Urinary bladder (tissue), 4 donors: Measurements from ENCODE around the gene SPTLC2. TPM values are rescaled to one million over a fixed set of nuclear protein-coding genes. Genes with fewer than 3 reads are reported as not detected.
A peak's percentile ranks its signal among the peaks of the same experiment; 100 is the strongest.

Experiments
- DNase-seq: peaks from one replicate; pipeline ENCODE4 v3.0.0-alpha.2; 2015; ENCODE audit errors: extremely low spot score
- H3K27ac ChIP-seq: one replicate; pipeline ENCODE4 v1.5.1; 2013; ENCODE audit warnings: low read depth, mild to moderate bottlenecking, moderate library complexity
- H3K36me3 ChIP-seq: one replicate; pipeline ENCODE4 v1.6.1; 2013; ENCODE audit warnings: mild to moderate bottlenecking, moderate library complexity; ENCODE audit not compliant: insufficient read depth
- H3K4me1 ChIP-seq: one replicate; pipeline ENCODE4 v1.6.1; 2013; ENCODE audit warnings: mild to moderate bottlenecking, moderate library complexity; ENCODE audit not compliant: insufficient read depth
- H3K4me3 ChIP-seq: one replicate; pipeline ENCODE4 v1.5.1; 2013; ENCODE audit warnings: low read depth, low read length
- WGBS: extraction: QIAGEN DNeasy Blood & Tissue Kit; methylation state at CpG from one replicate; pipeline ENCODE4 v1.1.7; 2013; 5-methylcytosine and 5-hydroxymethylcytosine counted together
- polyA plus RNA-seq: library from polyadenylated mRNA; stranded (reverse); fragments of 200-250 nt; gene quantifications from one replicate; pipeline ENCODE4 v1.2.3, GENCODE V29; 2013
- total RNA-seq: library from RNA; depleted of rRNA; stranded (reverse); fragments of >200 nt; gene quantifications from one replicate; pipeline ENCODE4 v1.2.3, GENCODE V29; 2014
- donor health status: healthy with polysubstance abuse.
- donor health status: healthy.

SPTLC2 gene
- total and polyA plus RNA-seq, 2 donors = 12.8 to 55.0 TPM

- Histone ChIP-seq H3K36me3 (no peaks in the 10 kb centered on the region), H3K27ac (no peak overlapping the region), H3K4me3 (no peak overlapping the region), H3K4me1 (no peaks in the 10 kb centered on the region)
- WGBS = 62% methylated on average over 1 of the region's 1 CpG
- no peak for DNase-seq
These were observed 3.2 kb downstream of the SPTLC2 start for GRCh38 chr14:77613201-77613600.

DNA sequence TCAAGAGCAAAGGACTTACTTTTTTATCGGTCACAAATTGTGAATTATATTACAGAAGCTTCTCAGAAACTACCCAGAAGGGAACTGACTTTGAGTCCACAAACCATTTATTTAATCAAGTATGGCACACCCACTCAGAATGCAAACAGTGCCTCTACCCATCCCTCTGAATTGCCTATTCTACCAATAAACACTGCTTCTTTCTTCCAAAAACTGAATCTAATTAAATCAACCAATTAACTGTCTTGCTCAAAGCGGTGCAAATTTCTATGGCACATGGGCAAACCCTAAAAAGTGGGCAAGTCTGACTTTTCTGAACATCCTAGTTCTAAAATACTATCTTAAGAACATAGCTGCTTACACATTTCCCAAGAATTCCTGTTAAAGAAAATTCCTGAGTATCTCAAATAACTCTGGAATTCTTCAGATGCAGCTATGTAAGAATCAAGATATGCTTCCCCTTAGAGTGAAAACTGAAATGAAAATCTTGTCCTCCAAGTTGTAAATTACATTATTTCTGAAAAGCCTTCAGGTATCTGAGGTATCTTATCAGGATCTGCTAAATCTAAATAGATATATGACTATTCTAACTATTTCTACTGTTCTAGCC lies 4.3 kb downstream of the SPTLC2 start:
- Histone ChIP-seq H3K36me3 (no peaks in the 10 kb centered on the region), H3K27ac (no peak overlapping the region), H3K4me1 (no peaks in the 10 kb centered on the region), H3K4me3 (no peak overlapping the region)
- DNase-seq = no peak
- 89% methylated on average over 2 of the region's 2 CpGs for WGBS

DNA sequence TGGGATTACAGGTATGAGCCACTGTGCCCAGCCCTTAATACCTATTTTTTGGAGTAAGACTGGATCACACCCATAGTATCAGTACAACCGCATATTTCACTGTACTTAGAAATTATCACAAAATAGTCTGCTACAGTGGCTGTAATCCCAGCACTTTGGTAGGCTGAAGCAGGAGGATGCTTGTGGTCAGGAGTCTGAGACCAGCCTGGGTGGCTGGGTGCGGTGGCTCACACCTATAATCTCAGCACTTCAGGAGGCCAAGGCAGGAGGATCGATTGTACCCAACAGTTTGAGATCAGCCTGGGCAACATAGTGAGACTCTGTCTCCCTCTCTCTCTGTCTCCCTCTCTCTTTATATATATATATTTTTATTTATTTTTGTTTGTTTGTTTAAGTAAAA lies 5.9 kb downstream of the SPTLC2 start:
- WGBS = 74% methylated on average over 3 of the region's 3 CpGs
- H3K4me1 ChIP-seq = no peaks in the 10 kb centered on the region
- H3K36me3 ChIP-seq = no peaks in the 10 kb centered on the region
- DNase-seq = no peak
- H3K27ac ChIP-seq = no peak overlapping the region
- H3K4me3 ChIP-seq = no peak overlapping the region

GRCh38 chr14:77609922-77610321 lies 6.5 kb downstream of the SPTLC2 start:
- no peaks in the 10 kb centered on the region for H3K36me3 ChIP-seq
- H3K27ac ChIP-seq = no peak overlapping the region
- H3K4me3 ChIP-seq = no peak overlapping the region
- 97% methylated on average over 3 of the region's 3 CpGs for WGBS
- no peaks in the 10 kb centered on the region for H3K4me1 ChIP-seq
- DNase-seq = no peak

- H3K4me3 ChIP-seq = no peak overlapping the region
- no peak for DNase-seq
- H3K36me3 ChIP-seq = no peaks in the 10 kb centered on the region
- WGBS = 65% methylated on average over 9 of the region's 9 CpGs
- no peaks in the 10 kb centered on the region for H3K4me1 ChIP-seq
- H3K27ac ChIP-seq = no peak overlapping the region
These were observed 8.6 kb downstream of the SPTLC2 start for GRCh38 chr14:77607741-77608302.

GRCh38 chr14:77605392-77605972 lies 11.0 kb downstream of the SPTLC2 start:
- no peak for DNase-seq
- Histone ChIP-seq H3K36me3 (no peaks in the 10 kb centered on the region), H3K4me1 (no peaks in the 10 kb centered on the region), H3K27ac (no peak overlapping the region), H3K4me3 (no peak overlapping the region)
- WGBS = 44% methylated on average over 3 of the region's 3 CpGs

- DNase-seq = no peak
- 41% methylated on average over 8 of the region's 8 CpGs for WGBS
- Histone ChIP-seq H3K36me3 (no peaks in the 10 kb centered on the region), H3K4me3 (no peak overlapping the region), H3K27ac (no peak overlapping the region), H3K4me1 (peaks cover 1% of the 10 kb centered on the region)
These were observed 12.7 kb downstream of the SPTLC2 start for GRCh38 chr14:77603654-77604255.

- Histone ChIP-seq H3K36me3 (no peaks in the 10 kb centered on the region), H3K4me3 (no peak overlapping the region), H3K4me1 (peaks cover 1% of the 10 kb centered on the region), H3K27ac (no peak overlapping the region)
- 71% methylated on average over 1 of the region's 1 CpG for WGBS
- DNase-seq = no peak
These were observed 13.4 kb downstream of the SPTLC2 start for GRCh38 chr14:77603031-77603430.

DNA sequence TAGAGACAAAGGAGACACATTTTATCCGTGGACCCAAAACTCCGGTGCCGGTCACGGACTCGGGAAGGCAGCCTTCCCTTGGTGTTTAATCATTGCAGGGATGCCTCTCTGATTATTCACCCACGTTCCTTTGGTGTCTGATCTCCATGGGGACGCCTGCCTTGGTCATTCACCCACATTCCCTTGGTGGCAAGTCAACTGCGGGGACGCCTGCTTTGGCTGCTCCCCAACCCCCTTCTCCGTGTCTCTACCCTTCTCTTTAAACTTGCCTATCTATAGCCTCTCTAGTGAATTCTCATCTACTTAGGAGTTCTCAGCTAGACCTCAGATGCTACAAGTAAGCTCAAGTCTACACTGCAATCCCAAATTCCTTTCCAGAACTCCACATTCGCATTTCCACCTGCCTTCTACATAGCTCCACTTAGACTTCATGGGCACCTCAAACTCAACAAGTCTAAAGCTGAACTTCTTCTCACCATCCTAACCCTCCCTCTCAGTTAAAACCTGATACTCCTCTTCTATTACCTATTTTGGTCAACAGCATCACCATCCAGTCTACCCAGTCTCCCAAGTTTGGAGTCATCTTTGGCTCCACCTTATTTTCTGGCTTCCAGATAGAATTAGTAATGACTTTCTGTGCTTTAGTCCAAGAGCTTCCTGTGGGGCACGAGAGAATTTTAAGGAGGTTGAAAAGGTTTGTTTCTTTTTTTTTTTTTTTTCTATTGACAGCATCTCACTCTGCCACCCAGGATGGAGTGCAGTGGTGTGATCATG lies 14.4 kb downstream of the SPTLC2 start:
- Histone ChIP-seq H3K4me1 (peaks cover 1% of the 10 kb centered on the region), H3K4me3 (no peak overlapping the region), H3K27ac (no peak overlapping the region), H3K36me3 (no peaks in the 10 kb centered on the region)
- 92% methylated on average over 12 of the region's 12 CpGs for WGBS
- no peak for DNase-seq

DNA sequence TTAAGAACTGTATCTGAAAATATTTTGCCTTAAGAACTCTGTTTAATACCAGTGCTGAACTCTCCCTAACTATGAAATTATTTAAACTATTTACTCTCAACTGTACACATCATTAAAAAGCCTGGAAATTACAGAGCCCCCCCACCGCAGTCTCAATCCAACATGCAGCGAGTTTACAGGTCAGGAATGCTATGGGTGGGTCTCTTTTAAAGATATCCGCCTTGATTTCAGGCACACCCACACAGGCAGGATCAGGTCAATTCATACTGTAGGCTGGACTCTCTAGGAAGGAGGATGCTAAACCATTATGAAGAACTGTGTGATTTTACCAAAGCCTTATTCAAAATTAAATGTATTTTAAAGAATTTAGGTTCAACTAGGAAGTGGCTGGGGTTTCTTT lies 16.5 kb downstream of the SPTLC2 start:
- DNase-seq = no peak
- Histone ChIP-seq H3K4me3 (no peak overlapping the region), H3K36me3 (peaks cover 2% of the 10 kb centered on the region), H3K4me1 (peaks cover 1% of the 10 kb centered on the region), H3K27ac (no peak overlapping the region)
- WGBS = 36% methylated on average over 3 of the region's 3 CpGs

GRCh38 chr14:77598366-77599070 lies 17.9 kb downstream of the SPTLC2 start:
- H3K27ac ChIP-seq = no peak overlapping the region
- 43% methylated on average over 4 of the region's 4 CpGs for WGBS
- peaks cover 2% of the 10 kb centered on the region for H3K36me3 ChIP-seq

DNA sequence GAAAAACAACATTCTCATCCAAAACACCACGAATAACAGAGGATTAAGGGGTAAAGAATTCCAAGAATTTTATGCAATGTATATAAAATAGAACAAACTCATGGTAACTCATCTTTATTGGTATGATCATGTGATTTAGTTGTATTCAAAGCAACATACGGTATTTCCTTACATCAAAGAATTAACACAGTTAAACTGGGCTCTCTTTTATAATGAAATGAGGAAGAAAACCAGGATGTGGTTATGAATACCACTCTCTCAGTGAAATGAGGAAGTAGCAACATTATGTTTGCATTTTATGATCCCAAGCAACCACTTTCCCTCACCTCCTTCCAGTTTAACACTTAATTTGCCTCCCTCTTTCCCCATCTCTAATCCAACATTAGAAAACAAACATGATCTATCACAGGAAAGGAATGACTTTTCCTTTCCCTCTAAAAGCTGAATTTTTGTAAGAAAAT lies 22.9 kb downstream of the SPTLC2 start:
- H3K27ac ChIP-seq = peak overlapping the region; percentile 50
- peaks cover 2% of the 10 kb centered on the region for H3K4me1 ChIP-seq
- no peak for DNase-seq
- no peak overlapping the region for H3K4me3 ChIP-seq
- H3K36me3 ChIP-seq = peaks cover 2% of the 10 kb centered on the region
- WGBS = 36% methylated on average over 2 of the region's 2 CpGs

More at GRCh38 chr14:77598366-77599070, 17.9 kb downstream of the SPTLC2 start:
- Histone ChIP-seq H3K4me1 (peaks cover 1% of the 10 kb centered on the region), H3K4me3 (no peak overlapping the region)
- DNase-seq = no peak

- H3K27ac ChIP-seq = peak overlapping the region; percentile 43
These were observed 25.5 kb downstream of the SPTLC2 start for GRCh38 chr14:77590845-77591485.

More at GRCh38 chr14:77590845-77591485, 25.5 kb downstream of the SPTLC2 start:
- WGBS = 69% methylated on average over 6 of the region's 6 CpGs
- DNase-seq = no peak
- Histone ChIP-seq H3K4me3 (no peak overlapping the region), H3K36me3 (peaks cover 2% of the 10 kb centered on the region), H3K4me1 (peaks cover 2% of the 10 kb centered on the region)
